Ovary (tissue), 9 donors: ENCODE data around the gene HRG. TPM values are rescaled to one million over a fixed set of nuclear protein-coding genes. Genes with fewer than 3 reads are reported as not detected.

Experiments
- DNase-seq, 5 donors: peaks; one replicate each; pipeline ENCODE4 v3.0.0-alpha.2; 2019 to 2020
- H3K27ac ChIP-seq, 2 donors: fragments of 200-600 bp; one replicate each; pipeline versions ENCODE4 v1.5.1 to v1.8.0; 2019 to 2022
- H3K27me3 ChIP-seq: fragments of 200-600 bp; one replicate; pipeline ENCODE4 v1.8.0; 2022
- H3K36me3 ChIP-seq: fragments of 200-600 bp; sonication (generic); one replicate; pipeline ENCODE4 v1.5.1; 2019
- H3K4me1 ChIP-seq: one replicate; pipeline ENCODE4 v1.8.1; 2013; ENCODE audit warnings: mild to moderate bottlenecking, moderate library complexity; ENCODE audit not compliant: insufficient read depth
- H3K4me3 ChIP-seq: fragments of 200-600 bp; sonication (generic); one replicate; pipeline ENCODE4 v1.5.1; 2017
- H3K9me3 ChIP-seq, 2 donors: fragments of 200-600 bp in 1 of 2; sonication (generic) in 1 of 2; one replicate each; pipeline versions ENCODE4 v1.5.1 to v1.8.1; 2013 to 2019; ENCODE audit warnings: mild to moderate bottlenecking in 1 of 2, moderate library complexity in 1 of 2
- EP300 ChIP-seq: sonication (generic); formaldehyde crosslinking; IDR thresholded peaks from one replicate; pipeline ENCODE4 v1.6.1; 2017; ENCODE audit warnings: antibody characterized with exemption
- POLR2A ChIP-seq: fragments of 450-650 bp; IDR thresholded peaks from one replicate; pipeline ENCODE4 v1.6.1; 2017; ENCODE audit warnings: antibody characterized with exemption, mild to moderate bottlenecking, moderate library complexity
- WGBS, 3 donors: extraction: QIAGEN DNeasy Blood & Tissue Kit in 1 of 3; methylation state at CpG; one replicate each; pipeline versions ENCODE4 v1.1.5 to v1.1.7; 2013 to 2017; 5-methylcytosine and 5-hydroxymethylcytosine counted together
- intact Hi-C, 4 donors: fragments of 100-400 bp; cut with DNase I; formaldehyde crosslinking; loops; one replicate each; pipeline versions ENCODE4 v1.11.0 to v1.15.1; 2022 to 2023
- polyA plus RNA-seq, 2 donors: library from polyadenylated mRNA; stranded (reverse); fragments of 200-250 nt in 1 of 2; fragments of 350-450 nt in 1 of 2; fragmentation: Illumina TruSeq in 1 of 2; extraction: RNeasy Lipid Tissue Mini Kit (QIAGEN cat#74804) in 1 of 2; gene quantifications; one replicate each; pipeline ENCODE4 v1.2.3, GENCODE V29; 2013 to 2014
- total RNA-seq, 7 donors: library from RNA; depleted of rRNA in 2 of 7; stranded (reverse); fragments of >200 nt in 2 of 7; fragmentation: NEBNext Ultra II Directional in 3 of 7; extraction: Animal tissue kit (Norgen Biotek cat#: 25700) in 3 of 7; gene quantifications; one replicate each; pipeline versions ENCODE4 v1.1.0 to v1.2.4, GENCODE V29; 2016 to 2023
- TF ChIP-seq, protein P1 (sequence below), 3 donors: fragments of 450-650 bp in 2 of 3; fragments of 200-600 bp in 1 of 3; IDR thresholded peaks; one replicate each; pipeline versions ENCODE4 v1.5.1 to v1.8.0; 2016 to 2022; ENCODE audit warnings: antibody characterized with exemption in 3 of 3, mild to moderate bottlenecking in 1 of 3
- donor health status: DM: no; HTN: no; CAD: no; lungs with moderate emphysema.
- donor health status: DM: no; HTN: no; CAD: no.
- donor health status: Bipolar disorder and iron deficiency.
- donor health status: DM: yes; HTN: yes; CAD: no.
- donor health status: DM: no; HTN: no; CAD: no.
- donor health status: DM: yes; HTN: yes; CAD: no.

Gene HRG
- total and polyA plus RNA-seq, 9 donors, result 0.13 TPM; not detected in 8

DNA sequence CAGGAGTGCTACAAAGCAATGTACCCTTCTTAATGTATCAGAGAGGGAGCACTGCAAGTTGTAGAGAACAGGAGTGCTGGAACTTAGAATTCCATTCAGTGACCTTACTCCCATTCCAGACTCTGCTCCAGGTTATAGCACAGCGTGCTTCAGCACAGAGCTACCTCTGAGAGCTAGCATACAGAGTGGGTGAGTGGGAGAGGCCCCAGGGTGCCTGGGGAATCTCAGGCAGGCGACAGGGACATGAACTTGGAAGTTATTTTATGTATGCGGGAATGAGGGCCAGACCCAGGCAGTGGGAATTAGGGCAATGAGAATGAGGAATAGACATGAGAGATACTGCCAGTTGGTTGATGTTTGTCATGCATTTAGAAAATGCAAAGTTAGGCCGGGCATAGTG, 47.7 kb downstream of the HRG start:
- H3K27me3 ChIP-seq, result no peaks in the 10 kb centered on the region
- DNase-seq, result no peak
- H3K36me3 ChIP-seq, result no peaks in the 10 kb centered on the region
- no peaks in the 10 kb centered on the region for H3K9me3 ChIP-seq
- no peak for TF ChIP-seq POLR2A
- TF ChIP-seq, protein P1, sequence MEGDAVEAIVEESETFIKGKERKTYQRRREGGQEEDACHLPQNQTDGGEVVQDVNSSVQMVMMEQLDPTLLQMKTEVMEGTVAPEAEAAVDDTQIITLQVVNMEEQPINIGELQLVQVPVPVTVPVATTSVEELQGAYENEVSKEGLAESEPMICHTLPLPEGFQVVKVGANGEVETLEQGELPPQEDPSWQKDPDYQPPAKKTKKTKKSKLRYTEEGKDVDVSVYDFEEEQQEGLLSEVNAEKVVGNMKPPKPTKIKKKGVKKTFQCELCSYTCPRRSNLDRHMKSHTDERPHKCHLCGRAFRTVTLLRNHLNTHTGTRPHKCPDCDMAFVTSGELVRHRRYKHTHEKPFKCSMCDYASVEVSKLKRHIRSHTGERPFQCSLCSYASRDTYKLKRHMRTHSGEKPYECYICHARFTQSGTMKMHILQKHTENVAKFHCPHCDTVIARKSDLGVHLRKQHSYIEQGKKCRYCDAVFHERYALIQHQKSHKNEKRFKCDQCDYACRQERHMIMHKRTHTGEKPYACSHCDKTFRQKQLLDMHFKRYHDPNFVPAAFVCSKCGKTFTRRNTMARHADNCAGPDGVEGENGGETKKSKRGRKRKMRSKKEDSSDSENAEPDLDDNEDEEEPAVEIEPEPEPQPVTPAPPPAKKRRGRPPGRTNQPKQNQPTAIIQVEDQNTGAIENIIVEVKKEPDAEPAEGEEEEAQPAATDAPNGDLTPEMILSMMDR (IDR thresholded peaks at IDR 0.05), result no peak
- TF ChIP-seq EP300, result no peak
- H3K27ac ChIP-seq, result no peak overlapping the region
- intact Hi-C loops, result no loop called here
- WGBS, 3 donors, result 51 to 61% (median 56%) methylated on average over 4 of the region's 4 CpGs
- H3K4me3 ChIP-seq, result no peak overlapping the region
- H3K4me1 ChIP-seq, result no peaks in the 10 kb centered on the region

DNA sequence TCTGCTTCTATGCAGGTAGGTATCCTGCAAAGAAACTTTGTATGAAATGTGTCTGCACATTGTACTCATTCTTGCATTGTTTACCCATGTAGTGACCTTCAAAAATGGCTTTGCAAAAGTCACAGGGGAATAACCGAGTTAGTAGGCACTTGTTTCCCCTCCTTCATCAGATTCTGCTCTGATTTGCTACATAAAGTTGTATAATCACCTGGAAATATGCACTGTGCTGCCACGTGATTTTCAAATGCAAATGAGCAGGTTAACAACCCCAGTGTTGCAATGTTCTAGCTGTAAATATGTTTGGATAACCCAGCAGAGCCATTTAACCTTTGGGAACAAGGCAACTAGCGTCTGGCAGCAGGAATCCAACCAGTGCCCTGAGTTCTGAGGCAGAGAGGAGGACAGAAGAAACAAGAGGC, 51.2 kb downstream of the HRG start, which contains the start of gene KNG1:
KNG1 (plus strand) TSS at position 321 of the 419 bp plus-strand sequence. CDS start 184 bp downstream, outside the sequence.
- Histone ChIP-seq H3K9me3 (no peaks in the 10 kb centered on the region), H3K27me3 (no peaks in the 10 kb centered on the region), H3K4me1 (no peaks in the 10 kb centered on the region), H3K27ac (no peak within 1 kb of the TSS), H3K4me3 (no peak within 1 kb of the TSS), H3K36me3 (no peaks in the 10 kb centered on the region)
- 28 to 44% (median 29%) methylated on average over 3 of the region's 3 CpGs for WGBS, 3 donors
- TF ChIP-seq POLR2A, result no peak
- TF ChIP-seq EP300, result no peak
- TF ChIP-seq, protein P1 (IDR thresholded peaks at IDR 0.05), result no peak
- intact Hi-C loops, result no loop called here
- no peak for DNase-seq

- Histone ChIP-seq H3K9me3 (no peaks in the 10 kb centered on the region), H3K4me1 (no peaks in the 10 kb centered on the region), H3K36me3 (no peaks in the 10 kb centered on the region), H3K27ac (no peak overlapping the region), H3K4me3 (no peak overlapping the region), H3K27me3 (no peaks in the 10 kb centered on the region)
- TF ChIP-seq, protein P1 (IDR thresholded peaks at IDR 0.05), result no peak
- TF ChIP-seq EP300, result no peak
- TF ChIP-seq POLR2A, result no peak
- intact Hi-C loops, result no loop called here
- no peak for DNase-seq
- WGBS, 3 donors, result 24 to 32% (median 28%) methylated on average over 7 of the region's 7 CpGs
These were observed 54.3 kb downstream of the HRG start for GRCh38 chr3:186719945-186720739.

DNA sequence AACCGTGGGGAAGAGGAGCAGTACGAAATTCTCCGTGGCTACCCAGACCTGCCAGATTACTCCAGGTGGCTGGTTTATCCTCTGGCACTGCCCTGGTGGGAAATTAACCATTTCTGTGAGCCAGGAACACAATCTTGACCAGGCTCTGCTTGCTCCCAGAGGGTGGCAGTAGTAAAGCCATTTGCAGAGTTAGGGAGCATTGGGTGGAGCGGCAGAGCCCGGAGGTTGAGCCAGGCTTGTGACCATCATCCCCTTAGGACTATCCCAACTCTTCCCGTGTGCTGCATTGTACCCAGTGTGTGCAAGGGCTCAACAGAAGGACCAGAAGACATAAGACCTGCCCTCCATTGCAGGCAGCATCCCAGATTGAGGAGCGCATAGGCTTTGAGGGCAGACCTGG, 56.6 kb downstream of the HRG start:
- TF ChIP-seq POLR2A (no peak), EP300 (no peak)
- TF ChIP-seq, protein P1 (IDR thresholded peaks at IDR 0.05), result no peak
- intact Hi-C loops, result no loop called here
- Histone ChIP-seq H3K4me3 (no peak overlapping the region), H3K36me3 (no peaks in the 10 kb centered on the region), H3K27ac (no peak overlapping the region), H3K27me3 (no peaks in the 10 kb centered on the region), H3K9me3 (no peaks in the 10 kb centered on the region), H3K4me1 (no peaks in the 10 kb centered on the region)
- WGBS, 3 donors, result 37 to 56% (median 50%) methylated on average over 7 of the region's 7 CpGs
- DNase-seq, result no peak
